HepG2 (cell line): ENCODE results near the gene HECTD4.

Source experiments
- CAMTA2 ChIP-seq: sonication (generic); formaldehyde crosslinking; IDR thresholded peaks from 2 replicates; pipeline ENCODE4 v1.4.0; 2020; ENCODE audit warnings: mild to moderate bottlenecking, missing genetic modification reagents, borderline replicate concordance
- CBX1 ChIP-seq: IDR thresholded peaks from one replicate; pipeline ENCODE4 v1.6.1; 2016; ENCODE audit warnings: antibody characterized with exemption, low read depth
- MAX ChIP-seq: IDR thresholded peaks from 2 replicates; pipeline ENCODE4 v1.6.1; 2012; ENCODE audit warnings: inconsistent platforms
- MIER3 ChIP-seq: IDR thresholded peaks from 2 replicates; pipeline ENCODE4 v1.6.1; 2016; ENCODE audit warnings: missing compliant biosample characterization, borderline replicate concordance
- POLR2A ChIP-seq, 2 experiments: IDR thresholded peaks; 2 replicates each; pipeline ENCODE4 v1.6.1; 2011; ENCODE audit warnings: low read depth in 2 of 2, low read length in 2 of 2, mild to moderate bottlenecking in 1 of 2, moderate library complexity in 1 of 2; ENCODE audit not compliant: insufficient read depth in 1 of 2
- RAD21 ChIP-seq: fragments of 450-650 bp; formaldehyde crosslinking; IDR thresholded peaks from 2 replicates; pipeline ENCODE4 v1.5.0; 2020; ENCODE audit warnings: mild to moderate bottlenecking
- SAP130 ChIP-seq: IDR thresholded peaks from 2 replicates; pipeline ENCODE4 v1.6.1; 2016; ENCODE audit warnings: low read depth
- ZBTB34 ChIP-seq: sonication (generic); formaldehyde crosslinking; IDR thresholded peaks from 2 replicates; pipeline ENCODE4 v1.8.0; 2022; ENCODE audit warnings: mild to moderate bottlenecking, missing genetic modification reagents
- ZNF33A ChIP-seq: sonication (generic); formaldehyde crosslinking; IDR thresholded peaks from 2 replicates; pipeline ENCODE4 v1.5.1; 2020; ENCODE audit warnings: missing genetic modification reagents, mild to moderate bottlenecking, moderate library complexity, borderline replicate concordance
- ZNF747 ChIP-seq: sonication (generic); formaldehyde crosslinking; IDR thresholded peaks from 2 replicates; pipeline ENCODE4 v1.8.1; 2023; ENCODE audit warnings: missing genetic modification reagents, mild to moderate bottlenecking, borderline replicate concordance
- TF ChIP-seq, protein P1 (sequence below): sonication (generic); formaldehyde crosslinking; IDR thresholded peaks from 2 replicates; pipeline ENCODE4 v1.5.0; 2020; ENCODE audit warnings: mild to moderate bottlenecking, missing genetic modification reagents, moderate library complexity

DNA sequence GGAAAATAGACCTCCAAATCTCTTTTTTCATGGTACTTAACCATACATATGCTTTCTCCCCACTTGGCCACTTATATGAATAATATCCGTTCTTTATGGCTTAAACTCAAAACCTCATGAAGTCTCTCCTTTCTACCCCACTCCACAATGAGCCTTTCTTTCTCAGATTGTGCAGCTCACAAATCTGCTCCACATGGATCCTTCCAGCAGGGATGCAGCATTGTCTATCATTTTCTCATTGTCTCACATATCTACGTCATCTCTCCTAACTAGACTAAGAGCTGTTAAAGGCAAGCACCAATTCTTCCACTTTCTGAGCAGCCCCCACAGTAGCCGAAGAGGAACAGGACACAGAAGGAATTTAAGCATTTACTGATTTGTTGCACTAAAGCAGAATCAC, 106.4 kb downstream of the HECTD4 start:
- TF ChIP-seq RAD21 (CRISPR knock-in tag) (no peak), ZBTB34 (CRISPR knock-in tag) (no peak), SAP130 (no peak), CAMTA2 (no peak), ZNF747 (CRISPR knock-in tag) (no peak), MIER3 (CRISPR knock-in tag) (no peak), POLR2A (IDR thresholded peaks at IDR 0.05; ENCODE audit: insufficient read depth in 1 of 2, low read depth in 2 of 2, low read length in 2 of 2) (no peak), MAX (no peak), CBX1 (no peak), ZNF33A (CRISPR knock-in tag) (no peak)
- TF ChIP-seq, protein P1, sequence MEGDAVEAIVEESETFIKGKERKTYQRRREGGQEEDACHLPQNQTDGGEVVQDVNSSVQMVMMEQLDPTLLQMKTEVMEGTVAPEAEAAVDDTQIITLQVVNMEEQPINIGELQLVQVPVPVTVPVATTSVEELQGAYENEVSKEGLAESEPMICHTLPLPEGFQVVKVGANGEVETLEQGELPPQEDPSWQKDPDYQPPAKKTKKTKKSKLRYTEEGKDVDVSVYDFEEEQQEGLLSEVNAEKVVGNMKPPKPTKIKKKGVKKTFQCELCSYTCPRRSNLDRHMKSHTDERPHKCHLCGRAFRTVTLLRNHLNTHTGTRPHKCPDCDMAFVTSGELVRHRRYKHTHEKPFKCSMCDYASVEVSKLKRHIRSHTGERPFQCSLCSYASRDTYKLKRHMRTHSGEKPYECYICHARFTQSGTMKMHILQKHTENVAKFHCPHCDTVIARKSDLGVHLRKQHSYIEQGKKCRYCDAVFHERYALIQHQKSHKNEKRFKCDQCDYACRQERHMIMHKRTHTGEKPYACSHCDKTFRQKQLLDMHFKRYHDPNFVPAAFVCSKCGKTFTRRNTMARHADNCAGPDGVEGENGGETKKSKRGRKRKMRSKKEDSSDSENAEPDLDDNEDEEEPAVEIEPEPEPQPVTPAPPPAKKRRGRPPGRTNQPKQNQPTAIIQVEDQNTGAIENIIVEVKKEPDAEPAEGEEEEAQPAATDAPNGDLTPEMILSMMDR: no peak
